ENCODE measurements around the gene IGFL4. TPM values are rescaled to one million over a fixed set of nuclear protein-coding genes. Genes with fewer than 3 reads are reported as not detected.

Gene IGFL4
- total and polyA plus RNA-seq, 2 of the 13 experiments (the other 11 are each of a cell fraction or from before 2014, with no cell fraction given): 1.2 to 1.4 TPM

DNA sequence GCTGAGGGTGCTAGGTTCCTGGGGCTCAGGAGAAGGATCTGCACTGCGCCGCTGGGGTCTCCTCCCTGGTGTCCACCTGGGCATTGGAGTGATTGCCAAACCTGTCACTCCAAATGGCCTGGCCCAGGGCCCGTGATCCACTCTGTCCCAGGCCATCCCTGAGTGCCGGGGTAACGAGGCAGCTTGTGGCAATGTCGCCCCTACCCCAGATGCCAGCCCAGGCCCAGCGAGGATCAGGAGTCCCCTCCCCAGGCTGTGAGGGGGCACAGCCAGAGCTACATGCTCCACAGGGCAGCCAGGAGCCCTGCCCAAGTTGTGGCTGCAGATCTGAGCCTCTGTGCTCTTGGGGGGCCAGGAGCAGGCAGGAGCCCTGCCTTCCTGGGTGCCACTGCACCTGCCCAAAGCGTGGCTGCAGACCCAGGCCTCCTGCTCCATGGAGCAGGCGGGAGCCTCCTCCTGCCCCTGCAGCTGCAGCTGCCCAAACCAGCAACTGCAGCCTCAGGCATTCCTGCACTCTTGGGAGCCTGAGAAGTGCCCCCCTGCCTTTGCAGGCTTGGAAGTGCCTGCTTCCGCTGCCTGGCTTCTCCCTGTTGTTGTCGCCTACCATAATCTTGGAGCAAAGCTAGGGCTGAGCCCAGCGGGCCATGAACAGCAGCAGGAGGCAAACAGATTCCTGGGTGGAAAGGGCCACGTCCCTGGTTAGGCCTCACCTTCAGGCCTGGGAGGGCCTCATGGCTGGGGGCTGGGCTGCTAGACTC lies 4.6 kb downstream of the IGFL4 start:
- DNase-seq (ENCODE audit: low spot score) (no peak), FAIRE-seq (no peak), ATAC-seq (peak; percentile 43)
- Histone ChIP-seq H3K27me3 (ENCODE audit: control insufficient read depth in 1 of 2, insufficient read depth in 2 of 2, low read length in 2 of 2) (no peaks in the 10 kb centered on the region), H2AFZ (ENCODE audit: low read length) (no peak overlapping the region), H4K20me1 (ENCODE audit: insufficient read depth, low read length) (no peaks in the 10 kb centered on the region), H3K27ac (ENCODE audit: extremely low read length, insufficient read depth, low read length) (no peak overlapping the region), H3K4me3 (replicated peaks in 1 of 3; ENCODE audit: insufficient read depth in 1 of 3, low read depth in 2 of 3, low read length in 3 of 3) (no peak overlapping the region), H3K4me1 (ENCODE audit: insufficient read depth, low read length) (peaks cover 19% of the 10 kb centered on the region), H3K9ac (ENCODE audit: insufficient read depth, low read depth, low read length) (no peak overlapping the region), H3K4me2 (ENCODE audit: low read depth, low read length) (no peak overlapping the region), H3K79me2 (ENCODE audit: insufficient read depth, low read length) (no peaks in the 10 kb centered on the region), H3K9me3 (ENCODE audit: low read length) (no peaks in the 10 kb centered on the region), H3K36me3 (replicated peaks in 1 of 2; ENCODE audit: control insufficient read depth in 1 of 2, insufficient read depth in 2 of 2, low read length in 2 of 2) (no peaks in the 10 kb centered on the region)
- CTCF ChIA-PET (ENCODE audit: low intra/inter-chr PET ratio, low total read pairs): no interaction called here
- no TSS peak for BruUV-seq (replicated peaks)
- TF ChIP-seq ZNF775 (CRISPR knock-in tag; IDR thresholded peaks at IDR 0.05; ENCODE audit: borderline replicate concordance): no peak
- TF ChIP-seq ISX (CRISPR knock-in tag; conservative IDR thresholded peaks at IDR 0.05): no peak
- no peak for TF ChIP-seq TOE1 (CRISPR knock-in tag; IDR thresholded peaks at IDR 0.05)
- TF ChIP-seq, protein P1, sequence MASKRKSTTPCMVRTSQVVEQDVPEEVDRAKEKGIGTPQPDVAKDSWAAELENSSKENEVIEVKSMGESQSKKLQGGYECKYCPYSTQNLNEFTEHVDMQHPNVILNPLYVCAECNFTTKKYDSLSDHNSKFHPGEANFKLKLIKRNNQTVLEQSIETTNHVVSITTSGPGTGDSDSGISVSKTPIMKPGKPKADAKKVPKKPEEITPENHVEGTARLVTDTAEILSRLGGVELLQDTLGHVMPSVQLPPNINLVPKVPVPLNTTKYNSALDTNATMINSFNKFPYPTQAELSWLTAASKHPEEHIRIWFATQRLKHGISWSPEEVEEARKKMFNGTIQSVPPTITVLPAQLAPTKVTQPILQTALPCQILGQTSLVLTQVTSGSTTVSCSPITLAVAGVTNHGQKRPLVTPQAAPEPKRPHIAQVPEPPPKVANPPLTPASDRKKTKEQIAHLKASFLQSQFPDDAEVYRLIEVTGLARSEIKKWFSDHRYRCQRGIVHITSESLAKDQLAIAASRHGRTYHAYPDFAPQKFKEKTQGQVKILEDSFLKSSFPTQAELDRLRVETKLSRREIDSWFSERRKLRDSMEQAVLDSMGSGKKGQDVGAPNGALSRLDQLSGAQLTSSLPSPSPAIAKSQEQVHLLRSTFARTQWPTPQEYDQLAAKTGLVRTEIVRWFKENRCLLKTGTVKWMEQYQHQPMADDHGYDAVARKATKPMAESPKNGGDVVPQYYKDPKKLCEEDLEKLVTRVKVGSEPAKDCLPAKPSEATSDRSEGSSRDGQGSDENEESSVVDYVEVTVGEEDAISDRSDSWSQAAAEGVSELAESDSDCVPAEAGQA (IDR thresholded peaks at IDR 0.05; ENCODE audit: low read depth): no peak
- TF ChIP-seq, protein P1 (CRISPR knock-in tag; IDR thresholded peaks at IDR 0.05; ENCODE audit: borderline replicate concordance): no peak
- TF ChIP-seq ZNF670 (CRISPR knock-in tag; IDR thresholded peaks at IDR 0.05; ENCODE audit: borderline replicate concordance): no peak
- TF ChIP-seq ZFP36 (IDR thresholded peaks at IDR 0.05; ENCODE audit: borderline replicate concordance, low read depth, low read length, partially characterized antibody): no peak
- TF ChIP-seq ZNF687 (CRISPR knock-in tag; IDR thresholded peaks at IDR 0.05): 0 out of 2 replicates have a peak, but pooled peaks have one; percentile 21
- peak; percentile 76 for TF ChIP-seq AGO2 (optimal IDR thresholded peaks at IDR 0.05; ENCODE audit: low read depth, low read length)
- no peak for TF ChIP-seq ATF1 (CRISPR knock-in tag; IDR thresholded peaks at IDR 0.05)
- intact Hi-C loops (cut with micrococcal nuclease; ENCODE audit: unreplicated experiment): loop anchor here (2.0 kb wide), 2 partner anchors 41 to 79 kb away; no protein-coding TSS in a partner anchor
- in situ Hi-C loops (cut with HindIII; ENCODE audit: extremely low pct_ligation_motif_present, low pct_unique_long_range_greater_than_20kb): no loop called here
- 60% methylated on average over 1 of the region's 13 CpGs for WGBS (ENCODE audit: low lambda C conversion rate)
- POLR2A ChIA-PET: no interaction called here
